ENCODE measurements around the gene ZNF91.

DNA sequence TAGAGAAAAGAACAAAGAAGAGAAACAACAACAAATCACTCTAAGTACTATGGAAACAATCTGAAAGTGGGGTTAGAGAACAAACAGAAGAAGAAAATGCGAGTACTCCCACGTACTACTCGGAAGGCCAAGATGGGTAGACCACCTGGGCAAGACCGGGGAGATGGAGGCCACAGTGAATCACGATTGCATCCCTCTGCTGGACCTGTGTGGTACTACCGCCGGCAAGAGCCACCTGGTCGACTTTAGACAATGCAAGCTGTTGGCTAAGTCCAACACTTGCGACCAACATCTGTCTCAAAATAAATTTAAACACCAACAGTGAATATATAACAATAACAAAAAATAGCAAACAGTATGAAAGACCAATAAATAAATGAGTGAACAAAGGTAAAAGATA lies 45.5 kb upstream of the ZNF91 start:
- TF ChIP-seq RAD21 (IDR thresholded peaks at IDR 0.05; ENCODE audit: low read length), result no peak
- TF ChIP-seq, protein P1, sequence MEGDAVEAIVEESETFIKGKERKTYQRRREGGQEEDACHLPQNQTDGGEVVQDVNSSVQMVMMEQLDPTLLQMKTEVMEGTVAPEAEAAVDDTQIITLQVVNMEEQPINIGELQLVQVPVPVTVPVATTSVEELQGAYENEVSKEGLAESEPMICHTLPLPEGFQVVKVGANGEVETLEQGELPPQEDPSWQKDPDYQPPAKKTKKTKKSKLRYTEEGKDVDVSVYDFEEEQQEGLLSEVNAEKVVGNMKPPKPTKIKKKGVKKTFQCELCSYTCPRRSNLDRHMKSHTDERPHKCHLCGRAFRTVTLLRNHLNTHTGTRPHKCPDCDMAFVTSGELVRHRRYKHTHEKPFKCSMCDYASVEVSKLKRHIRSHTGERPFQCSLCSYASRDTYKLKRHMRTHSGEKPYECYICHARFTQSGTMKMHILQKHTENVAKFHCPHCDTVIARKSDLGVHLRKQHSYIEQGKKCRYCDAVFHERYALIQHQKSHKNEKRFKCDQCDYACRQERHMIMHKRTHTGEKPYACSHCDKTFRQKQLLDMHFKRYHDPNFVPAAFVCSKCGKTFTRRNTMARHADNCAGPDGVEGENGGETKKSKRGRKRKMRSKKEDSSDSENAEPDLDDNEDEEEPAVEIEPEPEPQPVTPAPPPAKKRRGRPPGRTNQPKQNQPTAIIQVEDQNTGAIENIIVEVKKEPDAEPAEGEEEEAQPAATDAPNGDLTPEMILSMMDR (conservative IDR thresholded peaks at IDR 0.05; ENCODE audit: low read depth, low read length), result no peak
